ENCODE data around the gene GPR31.
"Not testable (repeated sequence)": the region's sequence is repeated elsewhere in the genome, so short reads cannot be mapped to it uniquely, and the experiment has no call there.

The GPR31 gene

GRCh38 chr6:167167699-167168098, 9.9 kb upstream of the GPR31 start:
- not testable (repeated sequence) for DNase-seq (ENCODE audit: low spot score)

DNA sequence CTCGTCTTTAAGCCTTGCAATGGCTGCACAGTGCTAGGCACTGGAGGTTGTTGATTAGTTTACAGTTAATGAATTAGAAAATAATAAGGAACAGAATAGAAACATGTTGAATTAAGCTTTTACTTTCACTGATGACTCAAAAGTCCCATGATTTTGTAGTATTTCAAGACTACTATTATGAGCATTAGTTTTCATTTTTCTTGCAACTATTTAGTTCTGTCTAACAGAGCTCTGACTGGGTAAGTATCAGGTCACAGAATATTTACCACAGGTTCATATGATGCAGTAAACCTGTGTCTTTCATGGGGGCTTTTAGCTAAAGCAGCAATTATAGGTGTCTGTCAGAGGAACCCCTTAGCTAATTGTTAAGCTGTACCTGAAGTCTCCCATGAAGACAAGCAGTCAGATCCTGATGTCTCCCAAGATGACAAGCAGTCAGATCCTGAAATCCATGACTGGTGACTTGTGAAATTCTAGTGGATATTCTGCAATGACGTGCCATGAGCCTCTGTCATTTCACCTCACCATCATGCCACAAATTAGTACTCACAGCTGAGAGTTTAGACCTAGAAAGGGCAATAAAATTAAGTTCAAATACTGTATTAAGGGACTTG, 8.2 kb upstream of the GPR31 start:
- DNase-seq (ENCODE audit: low spot score) = no peak

- no peak for DNase-seq (ENCODE audit: low spot score)
Measured at GRCh38 chr6:167164261-167164660, 6.5 kb upstream of the GPR31 start.

DNA sequence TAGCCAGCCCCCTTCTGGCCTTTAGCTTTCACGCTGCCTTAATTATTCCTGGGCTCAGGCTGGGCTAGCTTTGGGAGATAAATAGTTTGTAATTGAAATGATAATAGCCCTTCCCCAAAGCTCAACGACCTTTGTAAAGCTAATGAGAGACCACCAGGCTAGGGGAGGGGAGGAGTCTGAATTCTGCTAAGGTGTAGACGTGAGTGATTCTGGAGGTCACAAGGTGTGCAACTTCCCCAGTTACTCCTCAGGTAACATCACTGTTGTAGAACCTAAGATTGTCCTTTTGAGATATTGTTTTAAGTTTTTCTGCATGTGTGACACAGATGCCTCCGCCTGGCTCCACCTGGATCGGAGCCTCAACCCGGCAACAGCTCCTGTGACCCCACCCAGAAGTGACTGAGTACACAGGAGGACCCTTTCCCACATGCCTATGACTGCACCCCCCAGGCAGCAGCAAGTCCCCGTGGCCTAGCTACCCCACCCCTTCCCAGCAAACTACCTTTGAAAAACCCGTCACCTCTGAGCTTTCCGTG, 5.8 kb upstream of the GPR31 start:
- DNase-seq (ENCODE audit: low spot score) = no peak

GRCh38 chr6:167162591-167162990, 4.8 kb upstream of the GPR31 start:
- DNase-seq (ENCODE audit: low spot score) = no peak

DNA sequence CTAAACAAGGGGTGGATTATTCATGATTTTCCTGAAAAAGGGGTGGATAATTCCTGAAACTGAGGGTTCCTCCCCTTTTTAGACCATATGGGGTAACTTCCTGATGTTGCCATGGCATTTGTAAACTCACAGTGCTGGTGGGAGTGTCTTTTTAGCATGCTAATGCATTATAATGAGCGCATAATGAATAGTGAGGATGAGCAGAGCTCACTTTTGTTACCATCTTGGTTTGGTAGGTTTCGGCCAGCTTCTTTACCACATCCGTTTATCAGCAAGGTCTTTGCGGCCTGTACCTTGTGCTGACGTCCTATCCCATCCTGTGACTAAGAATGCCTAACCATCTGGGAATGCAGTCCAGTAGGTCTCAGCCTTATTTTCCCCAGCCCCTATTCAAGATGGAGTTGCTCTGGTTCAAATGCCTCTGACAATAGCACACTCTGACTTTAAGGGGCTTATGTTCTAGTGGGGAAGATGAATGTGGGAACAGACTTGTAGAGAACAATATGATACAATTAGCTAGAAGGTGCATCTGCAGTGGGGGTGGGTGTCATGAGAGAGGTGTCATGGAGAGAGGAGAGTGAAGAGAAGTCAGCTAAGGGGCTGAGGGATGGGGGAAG, 4.2 kb upstream of the GPR31 start:
- no peak for DNase-seq (ENCODE audit: low spot score)

DNA sequence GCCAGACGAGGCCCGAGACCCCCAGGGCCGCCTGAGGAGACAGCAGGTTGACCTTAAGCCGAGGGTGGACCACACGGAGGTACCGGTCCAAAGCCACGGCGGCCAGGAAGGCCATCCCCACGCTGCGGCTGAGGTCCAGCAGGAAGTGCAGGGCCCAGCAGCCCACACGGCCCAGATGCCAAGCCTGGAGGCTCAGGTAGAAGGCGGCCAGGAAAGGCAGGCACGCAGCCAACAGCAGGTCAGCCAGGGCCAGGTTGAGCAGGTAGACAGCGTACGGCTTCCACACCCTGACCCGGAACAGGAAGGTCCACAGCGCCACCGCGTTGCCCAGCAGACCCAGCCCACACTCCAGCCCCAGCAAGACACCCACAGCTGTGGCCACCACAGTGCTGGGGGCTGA, 366 bp downstream of the GPR31 start:
- DNase-seq (ENCODE audit: low spot score) = no peak

DNA sequence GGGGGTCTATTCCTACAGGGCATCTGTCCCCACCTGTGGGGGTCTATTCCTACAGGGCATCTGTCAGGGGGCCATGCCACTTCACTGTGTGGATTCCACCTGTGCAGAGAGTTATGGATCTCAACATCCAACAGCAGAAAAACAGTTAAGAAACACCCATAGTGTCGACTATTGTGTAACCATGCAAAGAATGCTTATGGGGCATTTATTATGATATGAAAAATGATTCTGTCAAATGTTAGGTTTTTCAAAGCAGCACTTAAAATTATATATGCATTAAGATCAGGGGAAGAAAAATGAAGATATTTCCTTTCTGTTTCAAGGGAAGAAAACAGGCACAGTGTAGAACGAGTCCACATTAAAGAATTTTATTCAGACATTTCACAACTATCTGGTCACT, 2.9 kb downstream of the GPR31 start:
- DNase-seq (ENCODE audit: low spot score) = no peak

DNA sequence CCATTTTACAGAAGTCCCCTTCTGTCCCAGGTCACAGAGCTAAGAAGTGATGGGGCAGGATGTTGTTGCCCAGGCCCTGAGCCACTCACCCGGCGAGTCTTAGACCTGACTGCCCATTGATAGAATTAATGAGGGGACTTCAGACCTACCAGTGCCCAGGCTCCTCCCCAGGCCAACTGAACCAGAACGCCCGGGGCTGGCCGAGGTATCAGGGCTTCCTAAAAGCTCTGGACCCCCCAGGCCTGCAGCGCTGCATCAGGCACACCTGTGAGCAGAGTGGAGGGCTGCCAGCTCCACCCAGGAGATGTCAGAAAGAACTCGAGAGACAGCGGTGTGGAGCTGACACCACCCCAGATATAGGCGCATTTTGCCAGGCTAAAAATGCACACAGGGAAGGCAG, 3.5 kb downstream of the GPR31 start:
- no peak for DNase-seq (ENCODE audit: low spot score)

DNA sequence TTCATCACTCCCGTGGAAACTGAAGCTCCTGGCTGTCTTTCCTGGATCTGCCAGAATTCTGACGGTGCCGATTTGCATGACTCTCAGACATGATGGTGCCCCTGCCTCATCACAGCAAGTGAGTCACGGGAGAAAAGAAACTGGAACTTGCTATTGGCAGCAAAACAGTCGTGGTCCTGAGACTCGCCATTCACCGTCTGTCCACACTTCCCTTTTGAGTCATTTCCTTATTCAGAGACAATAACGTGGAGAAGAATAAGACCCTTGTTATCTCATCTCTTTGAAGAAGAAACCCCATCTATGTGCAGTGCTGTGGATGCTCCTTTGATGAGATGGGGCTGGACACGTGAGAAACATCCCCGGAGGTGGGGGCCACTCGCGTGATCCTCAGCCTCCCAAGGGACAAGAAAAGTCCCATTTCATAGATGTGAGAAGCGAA, 4.2 kb downstream of the GPR31 start:
- DNase-seq (ENCODE audit: low spot score) = no peak

- no peak for DNase-seq (ENCODE audit: low spot score)
Measured at GRCh38 chr6:167152862-167153261, 4.9 kb downstream of the GPR31 start.

DNA sequence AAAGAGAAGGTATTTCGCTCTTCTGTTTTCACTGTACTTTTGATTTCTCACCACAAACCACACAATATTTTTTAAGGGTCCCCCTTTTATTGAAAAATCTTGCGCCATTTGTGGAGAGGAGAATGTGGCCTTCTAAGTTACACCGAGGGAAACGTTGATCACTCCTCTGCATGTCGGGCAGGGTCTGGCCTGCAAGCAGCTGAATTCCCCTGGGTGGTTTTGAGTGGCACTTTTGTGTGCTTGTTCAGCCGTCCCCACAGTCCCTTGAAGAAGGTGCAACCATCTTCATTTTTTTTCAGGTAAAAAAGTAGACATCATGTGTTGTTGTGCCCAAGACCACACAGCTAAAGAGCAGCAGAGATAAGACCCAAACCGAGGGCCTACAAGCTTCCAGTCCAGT, 6.1 kb downstream of the GPR31 start:
- no peak for DNase-seq (ENCODE audit: low spot score)

- DNase-seq (ENCODE audit: low spot score) = no peak
Measured at GRCh38 chr6:167150941-167151549, 6.7 kb downstream of the GPR31 start.

DNA sequence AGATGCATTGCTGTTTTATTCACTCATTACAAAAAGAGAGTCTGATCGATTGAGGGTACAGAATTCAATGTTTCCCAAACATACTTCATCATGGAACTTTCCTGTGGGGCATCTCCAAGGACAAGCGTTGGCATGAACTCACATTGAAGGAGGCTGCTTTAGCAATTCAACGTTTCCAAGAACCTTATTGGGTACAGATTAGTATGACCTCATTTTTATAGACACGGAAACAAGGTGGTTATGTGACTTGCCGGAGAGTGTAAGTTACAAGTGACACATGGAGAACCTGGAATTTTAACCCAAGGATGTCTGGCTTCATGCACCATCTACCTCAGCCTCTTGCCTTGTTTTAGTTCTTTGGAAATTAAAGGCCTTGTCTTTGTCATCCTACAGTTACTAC, 8.8 kb downstream of the GPR31 start:
- DNase-seq (ENCODE audit: low spot score) = no peak

DNA sequence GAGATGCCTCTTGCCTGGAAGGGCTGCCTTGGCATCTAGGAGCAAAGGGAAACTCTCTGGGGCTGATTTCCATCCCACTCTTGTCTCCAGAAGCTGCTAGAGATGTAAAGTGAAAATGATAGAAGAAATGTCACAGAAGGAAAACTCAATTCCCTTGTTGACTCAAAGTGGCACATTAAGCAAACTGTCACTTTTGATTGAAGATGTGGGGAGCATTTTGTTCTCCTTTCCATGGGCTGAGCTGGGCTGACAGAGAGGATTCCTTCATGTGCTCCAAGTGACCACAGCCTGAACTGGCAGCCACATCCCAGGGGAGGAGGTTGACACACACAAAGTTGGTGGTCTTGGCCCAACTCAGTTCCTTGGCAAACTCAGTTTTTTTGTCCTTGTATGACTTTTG, 9.8 kb downstream of the GPR31 start:
- DNase-seq (ENCODE audit: low spot score) = no peak

- no peak for DNase-seq (ENCODE audit: low spot score)
Measured at GRCh38 chr6:167146977-167147376, 10.8 kb downstream of the GPR31 start.

DNA sequence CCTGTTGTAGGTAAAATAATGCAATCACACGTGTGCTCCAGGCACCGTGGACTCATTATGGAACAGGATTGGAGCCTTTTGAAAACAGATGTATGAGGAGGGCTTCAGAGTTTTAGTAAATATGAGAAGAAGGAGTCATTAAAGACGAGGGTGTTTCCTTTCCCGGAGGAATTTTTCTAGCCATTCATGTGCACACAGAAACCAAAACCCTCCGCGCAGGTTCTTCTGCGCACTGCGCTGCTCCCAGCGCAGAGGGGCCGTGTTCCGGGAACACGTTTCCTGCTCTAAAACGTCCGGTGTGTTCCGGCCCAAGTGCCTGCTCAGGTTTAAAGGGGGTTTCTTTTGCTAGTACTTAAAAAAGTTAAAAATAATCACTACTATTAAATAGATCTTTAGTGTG, 11.6 kb downstream of the GPR31 start:
- no peak for DNase-seq (ENCODE audit: low spot score)

GRCh38 chr6:167145461-167145860, 12.3 kb downstream of the GPR31 start:
- no peak for DNase-seq (ENCODE audit: low spot score)

DNA sequence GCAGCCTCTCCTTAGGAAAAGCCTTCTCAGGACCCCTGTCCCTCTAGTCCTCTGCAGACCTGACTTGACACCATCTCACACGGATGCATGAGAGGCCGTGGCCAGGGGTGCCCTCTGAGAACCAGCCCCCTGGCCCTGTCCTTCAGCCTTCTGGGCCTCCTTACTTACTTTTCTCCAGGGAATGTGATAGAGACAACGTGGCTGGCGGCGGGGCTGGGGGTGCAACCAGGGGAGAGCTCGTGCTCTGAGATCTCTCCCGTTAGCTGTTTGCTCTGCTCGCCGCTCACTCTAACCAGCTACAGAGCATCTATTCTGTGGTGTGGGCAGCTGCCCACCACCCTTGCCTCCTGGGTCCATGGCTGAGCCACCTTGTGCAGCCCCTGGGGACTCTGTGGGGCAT, 14.7 kb downstream of the GPR31 start:
- no peak for DNase-seq (ENCODE audit: low spot score)

GRCh38 chr6:167142433-167142761, 15.4 kb downstream of the GPR31 start:
- DNase-seq (ENCODE audit: low spot score) = no peak

GRCh38 chr6:167141667-167142432, 15.9 kb downstream of the GPR31 start:
- no peak for DNase-seq (ENCODE audit: low spot score)

GRCh38 chr6:167140589-167141474, 16.9 kb downstream of the GPR31 start:
- no peak for DNase-seq (ENCODE audit: low spot score)

Data from hematopoietic multipotent progenitor cell treated with erythropoietin and hydrocortisone succinate and interleukin-3 and kit ligand, for 15 days (in vitro differentiated cells).